GM12891 (cell line): ENCODE measurements around the gene CYP2S1.
A peak's percentile ranks its signal among the peaks of the same experiment; 100 is the strongest.
"Not testable (repeated sequence)": the region's sequence is repeated elsewhere in the genome, so short reads cannot be mapped to it uniquely, and the experiment has no call there.

Experiments
- DNase-seq: peaks from one replicate; pipeline ENCODE4 v3.0.0; 2011; ENCODE audit warnings: low spot score; ENCODE audit not compliant: insufficient read length
- FAIRE-seq: peaks from 2 replicates; lab custom pipeline; 2011; peaks lifted over from hg19 to GRCh38; lab: Jason Lieb, UNC
- PAX5 ChIP-seq: IDR thresholded peaks from 2 replicates; pipeline ENCODE4 v1.6.1; 2011; ENCODE audit warnings: low read length, moderate library complexity, mild to moderate bottlenecking; ENCODE audit not compliant: insufficient read depth, severe bottlenecking
- POLR2A ChIP-seq: IDR thresholded peaks from 2 replicates; pipeline ENCODE4 v1.6.1; 2011; ENCODE audit warnings: low read depth, low read length, control low read depth
- POLR2AphosphoS5 ChIP-seq: IDR thresholded peaks from 2 replicates; pipeline ENCODE4 v1.6.1; 2011; ENCODE audit warnings: low read depth, low read length, control low read depth
- POU2F2 ChIP-seq: IDR thresholded peaks from 2 replicates; pipeline ENCODE4 v1.6.1; 2011; ENCODE audit warnings: low read depth, mild to moderate bottlenecking, control low read depth, low read length, moderate library complexity
- SPI1 ChIP-seq: IDR thresholded peaks from 2 replicates; pipeline ENCODE4 v1.6.1; 2011; ENCODE audit warnings: low read depth, low read length, control low read depth
- TAF1 ChIP-seq: IDR thresholded peaks from 2 replicates; pipeline ENCODE4 v1.6.1; 2011; ENCODE audit warnings: low read depth, low read length, control low read depth

Gene CYP2S1

DNA sequence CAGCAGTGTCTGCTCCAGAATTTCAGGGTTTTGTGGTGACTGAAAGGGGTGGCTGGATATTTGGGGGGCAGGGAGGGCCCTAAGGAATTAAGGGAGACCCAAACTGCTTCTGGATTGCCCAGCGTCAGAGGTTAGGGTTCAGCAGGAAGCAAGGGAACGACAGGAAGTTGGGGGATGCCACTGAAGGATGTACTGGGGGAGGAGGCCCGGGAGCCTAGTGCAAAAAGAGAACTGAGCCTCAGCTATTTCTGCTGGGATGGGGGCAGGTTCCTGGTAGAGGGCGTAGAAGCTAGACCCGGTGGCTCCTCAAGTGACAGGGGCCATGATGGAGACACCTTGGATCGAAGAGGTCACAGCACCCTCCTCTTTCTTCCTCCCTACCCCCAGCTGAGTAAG, 1.1 kb downstream of the CYP2S1 start:
- DNase-seq (no peak), FAIRE-seq (no peak)
- TF ChIP-seq POLR2A (no peak), TAF1 (no peak), PAX5 (no peak), POLR2AphosphoS5 (no peak), POU2F2 (no peak), SPI1 (no peak)

DNA sequence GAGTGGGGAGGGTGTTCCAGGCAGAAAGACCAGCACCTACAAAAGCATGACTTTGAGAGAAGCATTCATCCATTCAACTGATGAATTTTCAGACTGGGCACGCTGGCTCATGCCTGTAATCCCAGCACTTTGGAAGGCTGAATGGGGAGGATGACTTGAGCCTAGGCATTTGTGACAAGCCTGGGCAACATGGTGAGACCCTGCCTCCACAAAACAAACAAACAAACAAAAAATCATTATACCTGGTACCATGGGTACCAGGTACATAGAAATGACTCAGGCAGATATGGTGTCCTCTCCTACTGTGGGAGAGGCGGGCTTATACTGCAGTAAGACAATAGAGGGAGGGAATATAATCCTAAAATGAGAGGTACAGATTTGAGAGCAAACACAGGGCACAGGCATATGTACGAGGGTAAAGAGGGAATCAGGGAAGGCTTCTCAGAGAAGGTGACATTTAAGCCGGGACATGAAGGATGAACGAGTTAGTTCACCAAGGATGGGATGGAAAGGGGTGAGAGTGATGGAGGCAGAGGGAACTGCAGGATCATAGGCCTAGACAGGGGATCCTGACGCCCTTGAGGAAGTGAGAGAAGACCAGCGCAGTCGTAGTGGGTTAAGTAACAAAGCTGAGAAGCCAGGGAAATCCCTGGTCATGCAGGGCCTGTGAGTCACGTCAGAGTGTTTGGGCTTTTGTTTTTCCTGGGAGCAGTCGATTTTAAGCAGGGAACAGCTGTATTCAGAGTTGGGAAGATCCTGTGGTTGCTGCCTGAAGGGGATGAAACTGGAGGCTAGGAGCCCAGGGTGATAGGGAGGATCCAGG, 2.9 kb downstream of the CYP2S1 start:
- TF ChIP-seq SPI1 = peak; percentile 75
- TF ChIP-seq PAX5 = no peak
- no peak for TF ChIP-seq POLR2A
- no peak for DNase-seq
- no peak for FAIRE-seq

- TF ChIP-seq POLR2AphosphoS5 (no peak), POLR2A (no peak), PAX5 (no peak), TAF1 (no peak), POU2F2 (no peak), SPI1 (no peak)
- DNase-seq (no peak), FAIRE-seq (no peak)
These were observed 5.5 kb downstream of the CYP2S1 start for GRCh38 chr19:41198559-41198958.

DNA sequence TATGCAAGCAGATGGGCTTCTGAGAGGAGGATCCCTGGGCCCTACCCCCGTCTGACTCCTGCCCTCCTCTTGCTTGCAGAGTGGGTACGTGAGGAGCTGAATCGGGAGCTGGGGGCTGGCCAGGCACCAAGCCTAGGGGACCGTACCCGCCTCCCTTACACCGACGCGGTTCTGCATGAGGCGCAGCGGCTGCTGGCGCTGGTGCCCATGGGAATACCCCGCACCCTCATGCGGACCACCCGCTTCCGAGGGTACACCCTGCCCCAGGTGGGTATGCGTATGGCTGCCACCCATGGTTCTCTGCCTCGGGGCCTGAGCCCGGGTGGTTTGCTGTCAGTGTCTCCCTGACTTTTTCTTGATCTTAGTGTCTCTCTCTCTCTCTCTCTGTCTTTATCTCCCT, 10.4 kb downstream of the CYP2S1 start:
- FAIRE-seq (no peak), DNase-seq (no peak)
- TF ChIP-seq SPI1 (no peak), PAX5 (no peak), POLR2A (no peak), POU2F2 (no peak), POLR2AphosphoS5 (no peak), TAF1 (no peak)

- DNase-seq = not testable (repeated sequence)
- FAIRE-seq = peak; percentile 31
These were observed 11.3 kb downstream of the CYP2S1 start for GRCh38 chr19:41204338-41204737.

DNA sequence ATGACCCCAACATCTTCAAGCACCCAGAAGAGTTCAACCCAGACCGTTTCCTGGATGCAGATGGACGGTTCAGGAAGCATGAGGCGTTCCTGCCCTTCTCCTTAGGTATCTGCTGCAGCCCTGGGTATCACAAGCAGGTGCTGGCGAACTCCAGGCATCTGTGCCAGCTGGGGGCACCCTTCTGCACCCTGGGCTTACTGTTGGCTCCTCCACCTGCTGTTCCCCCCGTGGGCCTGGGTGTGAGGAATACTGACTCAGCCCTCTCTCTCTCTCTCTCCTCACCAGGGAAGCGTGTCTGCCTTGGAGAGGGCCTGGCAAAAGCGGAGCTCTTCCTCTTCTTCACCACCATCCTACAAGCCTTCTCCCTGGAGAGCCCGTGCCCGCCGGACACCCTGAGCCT, 13.0 kb downstream of the CYP2S1 start:
- FAIRE-seq (no peak), DNase-seq (no peak)
- TF ChIP-seq SPI1 (no peak), POU2F2 (no peak), POLR2A (no peak)

DNA sequence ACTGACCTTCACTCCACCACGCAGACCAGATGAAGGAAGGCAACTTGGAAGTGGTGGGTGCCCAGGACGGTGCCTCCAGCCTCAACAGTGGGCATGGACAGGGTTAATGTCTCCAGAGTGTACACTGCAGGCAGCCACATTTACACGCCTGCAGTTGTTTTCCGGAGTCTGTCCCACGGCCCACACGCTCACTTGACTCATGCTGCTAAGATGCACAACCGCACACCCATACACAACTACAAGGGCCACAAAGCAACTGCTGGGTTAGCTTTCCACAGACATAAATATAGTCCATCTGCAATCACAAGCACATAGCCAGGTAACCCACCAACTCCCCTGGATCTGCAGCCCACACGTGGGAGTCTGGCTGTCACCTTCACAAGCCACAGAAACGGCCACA, 13.4 kb downstream of the CYP2S1 start:
- TF ChIP-seq POU2F2 (no peak), TAF1 (no peak), POLR2AphosphoS5 (no peak), PAX5 (no peak), SPI1 (no peak), POLR2A (no peak)

DNA sequence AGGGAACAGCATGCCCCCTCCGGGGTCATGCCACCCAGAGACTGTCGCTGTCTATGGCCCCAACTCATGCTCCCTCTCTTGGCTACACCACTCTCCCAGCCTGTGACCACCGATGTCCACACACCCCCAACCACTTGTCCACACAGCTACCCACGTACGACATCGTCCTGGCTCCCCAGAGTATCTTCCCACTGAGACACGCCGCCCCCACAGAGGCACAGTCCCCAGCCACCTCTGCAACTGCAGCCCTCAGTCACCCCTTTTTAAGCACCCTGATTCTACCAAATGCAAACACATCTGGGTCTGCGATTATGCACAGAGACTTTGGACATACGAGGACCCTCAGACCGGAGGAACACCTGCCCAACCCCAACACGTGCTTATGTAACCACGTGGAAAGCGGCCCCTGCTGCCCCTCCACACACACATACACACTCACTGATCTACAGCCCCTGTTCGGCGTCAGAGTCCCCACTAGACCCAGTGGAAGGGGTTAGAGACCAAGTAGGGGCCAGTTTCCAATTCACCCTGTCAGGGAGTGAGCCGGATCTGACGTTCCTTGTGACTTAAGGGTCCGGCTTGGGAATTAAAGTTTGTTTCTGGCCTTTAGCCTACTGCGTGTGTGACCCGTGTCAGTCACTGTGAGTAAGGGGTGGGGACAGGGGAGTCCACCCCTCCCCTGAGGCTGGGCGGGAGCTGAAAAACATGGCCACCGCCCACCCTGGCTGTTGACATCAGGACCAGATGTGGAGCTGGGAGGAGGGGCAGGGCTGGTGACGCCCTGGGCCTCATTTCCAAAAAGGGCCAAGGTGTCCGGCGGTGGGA, 14.1 kb downstream of the CYP2S1 start:
- no peak for TF ChIP-seq SPI1
- TF ChIP-seq POLR2A = no peak
- no peak for TF ChIP-seq POU2F2
- TF ChIP-seq TAF1 = no peak
- TF ChIP-seq PAX5 = no peak
- no peak for TF ChIP-seq POLR2AphosphoS5
- FAIRE-seq (no peak), DNase-seq (no peak)

More for the DNA sequence above, 13.4 kb downstream of the CYP2S1 start:
- FAIRE-seq (no peak), DNase-seq (no peak)

DNA sequence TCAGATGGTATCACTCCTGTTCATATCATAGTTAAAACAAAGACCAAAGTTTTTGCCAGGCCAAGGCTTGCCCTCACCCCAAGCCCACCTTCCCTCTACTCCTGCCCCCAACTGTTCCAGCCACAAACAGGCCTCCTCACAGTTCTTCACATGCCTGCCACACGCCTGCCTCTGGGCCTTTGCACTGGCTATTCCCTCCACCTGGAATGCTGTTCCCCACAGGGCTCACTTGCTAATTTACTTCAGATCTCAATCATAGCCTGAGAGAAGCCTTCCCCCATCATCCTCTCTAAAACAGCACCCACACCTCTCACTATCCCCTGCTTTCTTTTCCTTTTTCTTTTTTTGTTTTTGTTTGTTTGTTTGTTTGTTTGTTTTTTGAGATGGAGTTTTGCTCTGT, 21.1 kb downstream of the CYP2S1 start:
- TF ChIP-seq SPI1 = no peak
- TF ChIP-seq POLR2AphosphoS5 = no peak
- no peak for TF ChIP-seq PAX5
- no peak for TF ChIP-seq POU2F2
- no peak for TF ChIP-seq TAF1
- no peak for TF ChIP-seq POLR2A
- no peak for FAIRE-seq
- DNase-seq = no peak

- FAIRE-seq = no peak
- no peak for DNase-seq
- TF ChIP-seq POLR2A (no peak), TAF1 (no peak)
These were observed 24.7 kb downstream of the CYP2S1 start for GRCh38 chr19:41217741-41218140.

GRCh38 chr19:41218249-41218614, 25.2 kb downstream of the CYP2S1 start:
- DNase-seq = no peak
- FAIRE-seq = no peak
- TF ChIP-seq TAF1 = no peak
